Astrocyte of the spinal cord (primary cell): ENCODE measurements around the gene RFTN1.

Source experiments
- DNase-seq: peaks from one replicate; pipeline ENCODE4 v3.0.0; 2011; ENCODE audit warnings: low read depth, low spot score
- H3K4me3 ChIP-seq: 2 replicates; pipeline ENCODE4 v1.5.1; 2011; ENCODE audit warnings: low read depth, mild to moderate bottlenecking, low read length, moderate library complexity
- in situ Hi-C: cut with HindIII; loops from 2 replicates; pipeline ENCODE4 v1.10.0; 2017; ENCODE audit warnings: low sequenced_read_pairs
- TF ChIP-seq, protein P1 (sequence below): IDR thresholded peaks from 2 replicates; pipeline ENCODE4 v1.5.1; 2012; ENCODE audit warnings: low read depth, mild to moderate bottlenecking, low read length, inconsistent platforms

The RFTN1 gene

GRCh38 chr3:16449369-16449768 is 64.1 kb downstream of the RFTN1 start:
- H3K4me3 ChIP-seq = no peak overlapping the region
- in situ Hi-C loops = no loop called here
- TF ChIP-seq, protein P1, sequence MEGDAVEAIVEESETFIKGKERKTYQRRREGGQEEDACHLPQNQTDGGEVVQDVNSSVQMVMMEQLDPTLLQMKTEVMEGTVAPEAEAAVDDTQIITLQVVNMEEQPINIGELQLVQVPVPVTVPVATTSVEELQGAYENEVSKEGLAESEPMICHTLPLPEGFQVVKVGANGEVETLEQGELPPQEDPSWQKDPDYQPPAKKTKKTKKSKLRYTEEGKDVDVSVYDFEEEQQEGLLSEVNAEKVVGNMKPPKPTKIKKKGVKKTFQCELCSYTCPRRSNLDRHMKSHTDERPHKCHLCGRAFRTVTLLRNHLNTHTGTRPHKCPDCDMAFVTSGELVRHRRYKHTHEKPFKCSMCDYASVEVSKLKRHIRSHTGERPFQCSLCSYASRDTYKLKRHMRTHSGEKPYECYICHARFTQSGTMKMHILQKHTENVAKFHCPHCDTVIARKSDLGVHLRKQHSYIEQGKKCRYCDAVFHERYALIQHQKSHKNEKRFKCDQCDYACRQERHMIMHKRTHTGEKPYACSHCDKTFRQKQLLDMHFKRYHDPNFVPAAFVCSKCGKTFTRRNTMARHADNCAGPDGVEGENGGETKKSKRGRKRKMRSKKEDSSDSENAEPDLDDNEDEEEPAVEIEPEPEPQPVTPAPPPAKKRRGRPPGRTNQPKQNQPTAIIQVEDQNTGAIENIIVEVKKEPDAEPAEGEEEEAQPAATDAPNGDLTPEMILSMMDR = no peak
- no peak for DNase-seq

DNA sequence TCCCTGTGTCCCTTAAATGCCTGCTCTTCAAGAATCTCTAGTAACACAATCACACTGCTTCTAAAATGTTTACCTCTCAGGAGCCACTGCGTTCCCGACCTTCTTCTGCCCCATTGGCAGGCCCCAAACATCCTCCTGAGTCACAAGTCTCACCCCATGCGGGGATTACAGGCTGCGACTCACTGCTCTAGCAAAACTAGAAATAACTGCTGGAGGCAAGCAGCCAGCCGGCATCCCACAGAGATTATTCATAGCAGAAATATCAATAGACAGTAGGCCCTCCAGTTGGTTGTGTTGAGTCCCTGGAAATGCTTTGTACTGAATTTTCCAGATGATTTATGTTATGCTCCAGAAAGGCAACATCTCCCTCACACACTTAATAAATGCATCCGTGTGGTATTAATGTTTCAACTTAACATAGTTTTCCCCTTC is 64.8 kb downstream of the RFTN1 start:
- peak; percentile 98 for DNase-seq
- H3K4me3 ChIP-seq = no peak overlapping the region
- in situ Hi-C loops = no loop called here
- TF ChIP-seq, protein P1 = no peak

GRCh38 chr3:16447135-16447534 is 66.4 kb downstream of the RFTN1 start:
- in situ Hi-C loops = no loop called here
- H3K4me3 ChIP-seq = no peak overlapping the region
- TF ChIP-seq, protein P1 = no peak
- DNase-seq = no peak

DNA sequence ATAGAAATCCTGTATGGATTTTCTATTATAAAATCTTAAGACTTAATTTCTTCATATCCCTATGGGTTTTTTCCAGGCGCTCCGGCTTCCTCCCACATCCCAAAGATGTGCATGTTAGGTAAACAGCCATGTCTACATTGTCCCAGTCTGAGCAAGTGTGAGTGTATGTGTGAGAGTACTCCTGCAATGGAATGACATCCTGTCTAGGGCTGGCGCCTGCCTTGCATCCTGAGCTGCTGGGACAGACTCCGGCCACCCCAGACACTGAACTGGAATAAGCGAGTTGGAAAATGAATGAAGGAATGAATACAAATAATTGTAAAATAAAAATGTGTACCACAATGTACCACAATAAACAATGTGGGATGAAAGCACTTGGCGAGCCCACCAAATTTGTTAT is 69.2 kb downstream of the RFTN1 start:
- TF ChIP-seq, protein P1 = no peak
- no peak for DNase-seq
- in situ Hi-C loops = no loop called here
- no peak overlapping the region for H3K4me3 ChIP-seq

DNA sequence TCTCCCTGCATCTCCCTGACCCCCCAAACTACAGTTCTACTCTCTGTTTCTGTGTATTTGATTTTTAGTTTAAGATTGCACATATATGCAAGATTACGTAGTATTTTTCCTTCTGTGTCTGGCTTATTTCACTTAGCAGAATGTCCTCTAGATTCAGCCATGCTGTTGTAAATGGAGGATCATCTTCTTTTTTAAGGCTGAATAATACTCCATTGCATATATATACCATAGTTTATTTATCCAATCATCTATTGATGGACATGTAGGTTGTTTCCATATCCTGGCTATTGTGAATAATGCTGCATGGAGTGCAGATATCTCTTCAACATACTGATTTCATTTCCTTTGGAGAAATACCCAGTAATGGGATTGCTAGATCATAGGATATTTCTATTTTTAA is 70.8 kb downstream of the RFTN1 start:
- H3K4me3 ChIP-seq = no peak overlapping the region
- TF ChIP-seq, protein P1 = no peak
- in situ Hi-C loops = no loop called here
- no peak for DNase-seq

GRCh38 chr3:16441371-16441875 is 72.1 kb downstream of the RFTN1 start:
- H3K4me3 ChIP-seq = no peak overlapping the region
- in situ Hi-C loops = no loop called here
- TF ChIP-seq, protein P1 = no peak
- DNase-seq = peak; percentile 44
